Panc1 (cell line): ENCODE results near the gene AADACL2. TPM values are rescaled to one million over a fixed set of nuclear protein-coding genes. Genes with fewer than 3 reads are reported as not detected.

Experiments
- ATAC-seq: fragments of 200-7000 bp; cut with Tn5 transposase; 2 replicates; pipeline ENCODE4 v1.9.1; 2020; ENCODE audit warnings: mild to moderate bottlenecking, moderate library complexity
- BruUV-seq: library from RNA; stranded (reverse); fragments of 400-500 nt; replicated peaks from 2 replicates; lab custom pipeline; 2021; lab: Mats Ljungman, UMichigan
- CTCF ChIA-PET: fragments of 300-600 bp; sonication (Branson Sonifier 250); formaldehyde crosslinking; loops from one replicate; lab custom pipeline; 2022; ENCODE audit warnings: antibody characterized with exemption; lab: Charles Lee
- POLR2A ChIA-PET: fragments of 300-600 bp; sonication (Branson Sonifier 250); formaldehyde crosslinking; loops from one replicate; lab custom pipeline; 2022; ENCODE audit warnings: antibody characterized with exemption; lab: Charles Lee
- DNase-seq: peaks from one replicate; pipeline ENCODE4 v3.0.0-alpha.2; 2010; ENCODE audit warnings: low read depth, low spot score
- H3K27ac ChIP-seq: 2 replicates; pipeline ENCODE4 v1.5.1; 2011; ENCODE audit warnings: mild to moderate bottlenecking, low read length, inconsistent platforms
- H3K27me3 ChIP-seq: fragments of 200-500 bp; sonication (Bioruptor generic); 2 replicates; pipeline ENCODE4 v1.6.0; 2014; ENCODE audit warnings: low read length, inconsistent platforms; ENCODE audit not compliant: control insufficient read depth, insufficient read depth
- H3K36me3 ChIP-seq: fragments of 200-500 bp; sonication (Bioruptor generic); 2 replicates; pipeline ENCODE4 v1.5.1; 2014; ENCODE audit warnings: inconsistent platforms, mild to moderate bottlenecking, low read length, moderate library complexity; ENCODE audit not compliant: control insufficient read depth, insufficient read depth
- H3K4me1 ChIP-seq: 2 replicates; pipeline ENCODE4 v1.5.1; 2011; ENCODE audit warnings: inconsistent platforms, mild to moderate bottlenecking, low read length, moderate library complexity; ENCODE audit not compliant: control insufficient read depth, insufficient read depth
- H3K4me3 ChIP-seq, 2 experiments: 2 replicates each; pipeline ENCODE4 v1.5.1; 2011 to 2012; ENCODE audit warnings: low read depth in 2 of 2, low read length in 2 of 2, mild to moderate bottlenecking in 2 of 2, inconsistent platforms in 1 of 2, moderate library complexity in 1 of 2
- H3K9me3 ChIP-seq: fragments of 200-500 bp; sonication (Bioruptor generic); 2 replicates; pipeline ENCODE4 v1.5.1; 2014; ENCODE audit warnings: low read depth, mild to moderate bottlenecking, inconsistent platforms, low read length, moderate library complexity; ENCODE audit not compliant: control insufficient read depth, insufficient read depth
- CTCF ChIP-seq: fragments of 450-650 bp; IDR thresholded peaks from 2 replicates; pipeline ENCODE4 v1.5.1; 2017; ENCODE audit warnings: mild to moderate bottlenecking
- POLR2AphosphoS5 ChIP-seq: IDR thresholded peaks from 2 replicates; pipeline ENCODE4 v1.6.1; 2012; ENCODE audit warnings: mild to moderate bottlenecking, low read depth, low read length, moderate library complexity
- SIN3A ChIP-seq: IDR thresholded peaks from 2 replicates; pipeline ENCODE4 v1.6.1; 2012; ENCODE audit warnings: low read depth, mild to moderate bottlenecking, low read length, moderate library complexity, borderline replicate concordance; ENCODE audit not compliant: insufficient read depth
- TCF7L2 ChIP-seq: IDR thresholded peaks from 2 replicates; pipeline ENCODE4 v1.6.1; 2011; ENCODE audit warnings: mild to moderate bottlenecking, low read depth, low read length, inconsistent platforms
- in situ Hi-C: cut with HindIII; loops from 2 replicates; pipeline ENCODE4 v1.10.0; 2016; ENCODE audit warnings: low sequenced_read_pairs, low pct_unique_long_range_greater_than_20kb
- intact Hi-C: fragments of 100-400 bp; cut with micrococcal nuclease; formaldehyde crosslinking; loops from one replicate; pipeline ENCODE4 v1.10.0; 2022; ENCODE audit not compliant: unreplicated experiment
- total RNA-seq: library from RNA; stranded (reverse); gene quantifications from one replicate; pipeline ENCODE4 v1.2.1, GENCODE V29; 2021; ENCODE audit not compliant: unreplicated experiment
- TF ChIP-seq, protein P1 (sequence below), 2 experiments: IDR thresholded peaks; 2 replicates each; pipeline ENCODE4 v1.6.1; 2011 to 2012; ENCODE audit warnings: low read depth in 2 of 2, control low read depth in 1 of 2, low read length in 1 of 2, mild to moderate bottlenecking in 1 of 2, moderate library complexity in 1 of 2; ENCODE audit not compliant: insufficient read depth in 1 of 2

Gene AADACL2
- total RNA-seq, 1 experiment from 2014 or later = not detected

DNA sequence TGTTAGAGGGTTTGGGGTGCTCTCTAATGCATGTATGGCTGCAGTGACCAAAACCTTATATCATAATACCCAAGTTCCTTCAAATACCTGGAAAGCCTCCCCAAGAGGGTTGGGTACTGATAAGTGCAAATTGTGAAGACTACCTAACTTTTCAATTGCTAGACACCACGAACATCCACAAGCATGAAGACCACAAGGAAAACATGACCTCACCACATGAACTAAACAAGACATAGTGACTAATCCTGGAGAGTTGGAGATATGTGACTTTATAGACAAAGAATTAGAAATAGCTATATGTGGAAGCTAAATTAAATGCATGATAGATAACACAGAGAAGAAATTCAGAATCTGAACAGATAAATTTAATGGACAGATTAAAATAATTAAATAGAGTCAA is 23.9 kb upstream of the AADACL2 start:
- in situ Hi-C loops (no loop called here), intact Hi-C loops (no loop called here)
- no peak for ATAC-seq
- Histone ChIP-seq H3K4me3 (no peak overlapping the region), H3K27ac (no peak overlapping the region), H3K36me3 (no peaks in the 10 kb centered on the region), H3K27me3 (no peaks in the 10 kb centered on the region), H3K9me3 (peaks cover 2% of the 10 kb centered on the region), H3K4me1 (no peaks in the 10 kb centered on the region)
- CTCF ChIA-PET = no interaction called here
- TF ChIP-seq POLR2AphosphoS5 (no peak), SIN3A (no peak), CTCF (no peak), TCF7L2 (no peak)
- TF ChIP-seq, protein P1, sequence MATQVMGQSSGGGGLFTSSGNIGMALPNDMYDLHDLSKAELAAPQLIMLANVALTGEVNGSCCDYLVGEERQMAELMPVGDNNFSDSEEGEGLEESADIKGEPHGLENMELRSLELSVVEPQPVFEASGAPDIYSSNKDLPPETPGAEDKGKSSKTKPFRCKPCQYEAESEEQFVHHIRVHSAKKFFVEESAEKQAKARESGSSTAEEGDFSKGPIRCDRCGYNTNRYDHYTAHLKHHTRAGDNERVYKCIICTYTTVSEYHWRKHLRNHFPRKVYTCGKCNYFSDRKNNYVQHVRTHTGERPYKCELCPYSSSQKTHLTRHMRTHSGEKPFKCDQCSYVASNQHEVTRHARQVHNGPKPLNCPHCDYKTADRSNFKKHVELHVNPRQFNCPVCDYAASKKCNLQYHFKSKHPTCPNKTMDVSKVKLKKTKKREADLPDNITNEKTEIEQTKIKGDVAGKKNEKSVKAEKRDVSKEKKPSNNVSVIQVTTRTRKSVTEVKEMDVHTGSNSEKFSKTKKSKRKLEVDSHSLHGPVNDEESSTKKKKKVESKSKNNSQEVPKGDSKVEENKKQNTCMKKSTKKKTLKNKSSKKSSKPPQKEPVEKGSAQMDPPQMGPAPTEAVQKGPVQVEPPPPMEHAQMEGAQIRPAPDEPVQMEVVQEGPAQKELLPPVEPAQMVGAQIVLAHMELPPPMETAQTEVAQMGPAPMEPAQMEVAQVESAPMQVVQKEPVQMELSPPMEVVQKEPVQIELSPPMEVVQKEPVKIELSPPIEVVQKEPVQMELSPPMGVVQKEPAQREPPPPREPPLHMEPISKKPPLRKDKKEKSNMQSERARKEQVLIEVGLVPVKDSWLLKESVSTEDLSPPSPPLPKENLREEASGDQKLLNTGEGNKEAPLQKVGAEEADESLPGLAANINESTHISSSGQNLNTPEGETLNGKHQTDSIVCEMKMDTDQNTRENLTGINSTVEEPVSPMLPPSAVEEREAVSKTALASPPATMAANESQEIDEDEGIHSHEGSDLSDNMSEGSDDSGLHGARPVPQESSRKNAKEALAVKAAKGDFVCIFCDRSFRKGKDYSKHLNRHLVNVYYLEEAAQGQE (IDR thresholded peaks at IDR 0.05; ENCODE audit: insufficient read depth in 1 of 2, low read depth in 2 of 2, low read length in 1 of 2) = no peak
- no peak for DNase-seq
- no TSS peak for BruUV-seq
- POLR2A ChIA-PET = no interaction called here

DNA sequence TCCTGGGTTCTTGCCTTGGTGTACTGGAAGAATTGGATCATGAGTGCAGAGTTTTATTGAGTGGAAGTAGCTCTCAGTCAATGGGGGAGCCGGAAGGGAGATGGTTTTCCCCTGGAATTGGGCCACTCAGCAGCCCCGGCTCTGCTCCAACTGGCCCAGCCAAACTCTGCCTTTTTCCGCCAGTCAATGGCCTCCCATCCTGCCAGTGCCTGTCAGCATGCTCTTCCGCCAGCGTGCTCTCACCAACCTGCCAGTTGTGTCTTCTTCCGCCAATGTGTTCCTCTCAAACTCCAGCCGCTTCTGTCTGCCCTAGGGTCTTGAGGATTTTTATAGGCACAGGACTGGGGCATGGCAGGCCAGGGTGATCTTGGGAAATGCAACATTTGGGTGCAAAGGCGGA is 12.4 kb upstream of the AADACL2 start:
- CTCF ChIA-PET = no interaction called here
- H3K4me1 ChIP-seq = no peaks in the 10 kb centered on the region
- no peaks in the 10 kb centered on the region for H3K27me3 ChIP-seq
- BruUV-seq = no TSS peak
- H3K36me3 ChIP-seq = no peaks in the 10 kb centered on the region
- H3K9me3 ChIP-seq = no peaks in the 10 kb centered on the region
- no peak overlapping the region for H3K27ac ChIP-seq
- TF ChIP-seq CTCF (no peak), TCF7L2 (no peak), POLR2AphosphoS5 (no peak), SIN3A (no peak)
- TF ChIP-seq, protein P1 (IDR thresholded peaks at IDR 0.05; ENCODE audit: insufficient read depth in 1 of 2, low read depth in 2 of 2, low read length in 1 of 2) = no peak
- in situ Hi-C loops (no loop called here), intact Hi-C loops (no loop called here)
- POLR2A ChIA-PET = no interaction called here
- ATAC-seq (no peak), DNase-seq (no peak)
- H3K4me3 ChIP-seq = no peak overlapping the region
